GM06990 (cell line): ENCODE results near the gene MYOG.

Experiments
- DNase-seq: peaks from one replicate; pipeline ENCODE4 v3.0.0-alpha.2; 2011; ENCODE audit not compliant: insufficient read length; ENCODE audit errors: extremely low read depth
- H3K27me3 ChIP-seq: replicated peaks from 2 replicates; pipeline ENCODE4 v1.6.0; 2011; ENCODE audit warnings: low read length; ENCODE audit not compliant: control insufficient read depth, insufficient read depth
- H3K36me3 ChIP-seq: 2 replicates; pipeline ENCODE4 v1.5.1; 2011; ENCODE audit warnings: low read length; ENCODE audit not compliant: control insufficient read depth, insufficient read depth
- H3K4me3 ChIP-seq: replicated peaks from 2 replicates; pipeline ENCODE4 v1.5.1; 2011; ENCODE audit warnings: low read depth, mild to moderate bottlenecking, control low read depth, low read length
- CTCF ChIP-seq: IDR thresholded peaks from 2 replicates; pipeline ENCODE4 v1.5.1; 2011; ENCODE audit warnings: low read length, control low read depth, mild to moderate bottlenecking, inconsistent platforms; ENCODE audit not compliant: insufficient read depth, poor library complexity, severe bottlenecking

Gene MYOG

GRCh38 chr1:203036537-203036936 is 49.3 kb downstream of the MYOG start:
- no peak for TF ChIP-seq CTCF
- Histone ChIP-seq H3K27me3 (no peaks in the 10 kb centered on the region), H3K36me3 (no peaks in the 10 kb centered on the region; the same call in 1 of the 2 replicates), H3K4me3 (no peak overlapping the region)
- DNase-seq: no peak

GRCh38 chr1:203036135-203036534 is 49.7 kb downstream of the MYOG start:
- no peak for DNase-seq
- Histone ChIP-seq H3K36me3 (no peaks in the 10 kb centered on the region; the same call in 1 of the 2 replicates), H3K27me3 (no peaks in the 10 kb centered on the region), H3K4me3 (no peak overlapping the region)
- TF ChIP-seq CTCF: no peak

GRCh38 chr1:203035111-203036000 is 50.5 kb downstream of the MYOG start:
- no peak for TF ChIP-seq CTCF
- Histone ChIP-seq H3K4me3 (no peak overlapping the region), H3K36me3 (no peaks in the 10 kb centered on the region; the same call in 1 of the 2 replicates), H3K27me3 (no peaks in the 10 kb centered on the region)
- DNase-seq: no peak

- no peak overlapping the region for H3K4me3 ChIP-seq
- H3K27me3 ChIP-seq: no peaks in the 10 kb centered on the region
- TF ChIP-seq CTCF: no peak
- no peaks in the 10 kb centered on the region; the same call in 1 of the 2 replicates for H3K36me3 ChIP-seq
- DNase-seq: no peak
Observed at GRCh38 chr1:203034422-203035110, 51.2 kb downstream of the MYOG start.

GRCh38 chr1:203033917-203034316 is 51.9 kb downstream of the MYOG start:
- TF ChIP-seq CTCF: no peak
- Histone ChIP-seq H3K36me3 (no peaks in the 10 kb centered on the region; the same call in 1 of the 2 replicates), H3K4me3 (no peak overlapping the region), H3K27me3 (no peaks in the 10 kb centered on the region; the same call in 1 of the 2 replicates)
- no peak for DNase-seq
